HCT116 (cell line): ENCODE measurements around the gene TEX11. TPM values are rescaled to one million over a fixed set of nuclear protein-coding genes. Genes with fewer than 3 reads are reported as not detected.

Experiments used
- ATAC-seq: fragments of 200-7000 bp; cut with Tn5 transposase; 2 replicates; pipeline ENCODE4 v1.9.1; 2020; ENCODE audit warnings: mild to moderate bottlenecking, moderate library complexity
- Bru-seq: library from RNA; stranded (reverse); fragments of 400-500 nt; gene quantifications from one replicate; lab custom pipeline; 2021; lab: Mats Ljungman, UMichigan
- BruChase-seq, 2 experiments: library from RNA; stranded (reverse); fragments of 400-500 nt; gene quantifications; one replicate each; lab custom pipeline; 2021; lab: Mats Ljungman, UMichigan
- BruUV-seq: library from RNA; stranded (reverse); fragments of 400-500 nt; replicated peaks from 2 replicates; lab custom pipeline; 2021; lab: Mats Ljungman, UMichigan
- CTCF ChIA-PET: fragments of 300-600 bp; sonication (Branson Sonifier 250); formaldehyde crosslinking; loops from one replicate; lab custom pipeline; 2021; ENCODE audit warnings: antibody characterized with exemption; lab: Charles Lee
- POLR2A ChIA-PET: fragments of 300-600, 350-600 bp; sonication (Branson Sonifier 250); formaldehyde crosslinking; loops from one replicate; lab custom pipeline; 2021; ENCODE audit warnings: antibody characterized with exemption; lab: Charles Lee
- RAD21 ChIA-PET, 2 experiments: fragments of 300-600 bp; sonication (Branson Sonifier 250); formaldehyde crosslinking; loops; one replicate each; lab custom pipeline; 2023; ENCODE audit warnings: low total read pairs in 2 of 2; ENCODE audit not compliant: uncharacterized antibody in 2 of 2, unreplicated experiment in 2 of 2, low non-redundant PET in 1 of 2; lab: Charles Lee
- DNase-seq: peaks from one replicate; pipeline ENCODE4 v3.0.0-alpha.2; 2010; ENCODE audit warnings: low read depth, low spot score
- H2AFZ ChIP-seq: fragments of 200-600 bp; shearing (Covaris generic), sonication (generic); 2 replicates; pipeline ENCODE4 v1.6.1; 2017; ENCODE audit warnings: low read depth, mixed run types, mixed read lengths, antibody characterized with exemption, low read length; ENCODE audit not compliant: poor library complexity, severe bottlenecking
- H3K27ac ChIP-seq: 2 replicates; pipeline ENCODE4 v1.5.1; 2012; ENCODE audit warnings: low read depth, low read length
- H3K27me3 ChIP-seq: fragments of 200-600 bp; sonication (generic); 2 replicates; pipeline ENCODE4 v1.6.1; 2016; ENCODE audit warnings: mixed run types, low read length, mixed read lengths; ENCODE audit not compliant: insufficient read depth
- H3K36me3 ChIP-seq, 2 experiments: fragments of 200-500 bp in 1 of 2; fragments of 200-600 bp in 1 of 2; sonication (Bioruptor generic) in 1 of 2; sonication (generic) in 1 of 2; 2 replicates each; pipeline versions ENCODE4 v1.5.1 to v1.6.1; 2014 to 2016; ENCODE audit warnings: low read length in 2 of 2, inconsistent platforms in 1 of 2, mixed read lengths in 1 of 2, mixed run types in 1 of 2; ENCODE audit not compliant: insufficient read depth in 2 of 2, control insufficient read depth in 1 of 2
- H3K4me1 ChIP-seq, 2 experiments: fragments of 200-600 bp in 1 of 2; sonication (generic) in 1 of 2; 2 replicates each; pipeline versions ENCODE4 v1.5.1 to v1.6.1; 2012 to 2017; ENCODE audit warnings: low read length in 2 of 2, inconsistent platforms in 1 of 2, mild to moderate bottlenecking in 1 of 2, mixed read lengths in 1 of 2, mixed run types in 1 of 2, moderate library complexity in 1 of 2; ENCODE audit not compliant: insufficient read depth in 2 of 2, control insufficient read depth in 1 of 2
- H3K4me2 ChIP-seq: fragments of 200-600 bp; sonication (generic); 2 replicates; pipeline ENCODE4 v1.6.1; 2017; ENCODE audit warnings: mixed run types, low read length, mixed read lengths
- H3K4me3 ChIP-seq, 2 experiments: fragments of 200-600 bp in 1 of 2; sonication (generic) in 1 of 2; replicated peaks in 1 of 2; 2 replicates each; pipeline ENCODE4 v1.5.1; 2011 to 2016; ENCODE audit warnings: low read length in 2 of 2, control low read depth in 1 of 2, low read depth in 1 of 2, mild to moderate bottlenecking in 1 of 2, mixed read lengths in 1 of 2, mixed run types in 1 of 2
- H3K79me2 ChIP-seq: fragments of 200-600 bp; sonication (generic); 2 replicates; pipeline ENCODE4 v1.6.1; 2017; ENCODE audit warnings: mild to moderate bottlenecking, mixed run types, low read length, moderate library complexity, mixed read lengths; ENCODE audit not compliant: insufficient read depth
- H3K9ac ChIP-seq: fragments of 200-600 bp; sonication (generic); 2 replicates; pipeline ENCODE4 v1.6.1; 2016; ENCODE audit warnings: low read length, mixed read lengths
- H3K9me2 ChIP-seq: fragments of 200-600 bp; sonication (generic), shearing (Covaris generic); 2 replicates; pipeline ENCODE4 v1.6.1; 2017; ENCODE audit warnings: mixed run types, mild to moderate bottlenecking, moderate library complexity; ENCODE audit not compliant: insufficient read depth
- H3K9me3 ChIP-seq, 2 experiments: fragments of 200-500 bp in 1 of 2; fragments of 200-600 bp in 1 of 2; sonication (Bioruptor generic) in 1 of 2; sonication (generic) in 1 of 2; 2 replicates each; pipeline ENCODE4 v1.6.1; 2014 to 2017; ENCODE audit warnings: low read length in 2 of 2, mixed read lengths in 2 of 2, inconsistent platforms in 1 of 2, low read depth in 1 of 2, mild to moderate bottlenecking in 1 of 2, mixed run types in 1 of 2, moderate library complexity in 1 of 2; ENCODE audit not compliant: control insufficient read depth in 1 of 2, insufficient read depth in 1 of 2
- H4K20me1 ChIP-seq: fragments of 200-600 bp; sonication (generic), shearing (Covaris generic); 2 replicates; pipeline ENCODE4 v1.6.1; 2017; ENCODE audit warnings: mixed run types, mild to moderate bottlenecking, moderate library complexity; ENCODE audit not compliant: insufficient read depth
- CEBPB ChIP-seq: IDR thresholded peaks from 2 replicates; pipeline ENCODE4 v1.6.1; 2012; ENCODE audit warnings: low read depth
- CTCF ChIP-seq, 3 experiments: fragments of 200-600 bp in 1 of 3; sonication (generic) in 1 of 3; IDR thresholded peaks in 2 of 3; conservative IDR thresholded peaks in 1 of 3; 2 replicates each; pipeline ENCODE4 v1.5.1; 2012 to 2017; ENCODE audit warnings: low read depth in 2 of 3, low read length in 2 of 3, antibody characterized with exemption in 1 of 3, borderline replicate concordance in 1 of 3, control low read depth in 1 of 3, mild to moderate bottlenecking in 1 of 3, mixed read lengths in 1 of 3, mixed run types in 1 of 3, moderate library complexity in 1 of 3; ENCODE audit not compliant: insufficient read depth in 1 of 3
- EZH2phosphoT487 ChIP-seq: fragments of 200-600 bp; IDR thresholded peaks from 2 replicates; pipeline ENCODE4 v1.6.1; 2018; ENCODE audit warnings: antibody characterized with exemption, borderline replicate concordance
- JUND ChIP-seq: IDR thresholded peaks from 2 replicates; pipeline ENCODE4 v1.6.1; 2012
- RAD21 ChIP-seq: IDR thresholded peaks from 2 replicates; pipeline ENCODE4 v1.6.1; 2012; ENCODE audit warnings: low read depth, mild to moderate bottlenecking
- REST ChIP-seq: IDR thresholded peaks from 2 replicates; pipeline ENCODE4 v1.6.1; 2012; ENCODE audit warnings: low read depth
- SRF ChIP-seq: IDR thresholded peaks from 2 replicates; pipeline ENCODE4 v1.6.1; 2012; ENCODE audit warnings: low read depth
- TCF7L2 ChIP-seq: IDR thresholded peaks from 2 replicates; pipeline ENCODE4 v1.7.0; 2011; ENCODE audit warnings: borderline replicate concordance, inconsistent platforms; ENCODE audit not compliant: insufficient read depth, insufficient read length; ENCODE audit errors: extremely low read depth
- ZBTB33 ChIP-seq: IDR thresholded peaks from 2 replicates; pipeline ENCODE4 v1.6.1; 2011; ENCODE audit warnings: mild to moderate bottlenecking, low read length, moderate library complexity; ENCODE audit not compliant: insufficient replicate concordance; ENCODE audit errors: extremely low read depth
- intact Hi-C: fragments of 100-400 bp; cut with micrococcal nuclease; formaldehyde crosslinking; loops from 2 replicates; pipeline ENCODE4 v1.10.0; 2022
- long read RNA-seq: library from polyadenylated mRNA; unstranded; transcript quantifications from one replicate; pipeline ENCODE4 v2.0.0, GENCODE V29; 2021; ENCODE audit not compliant: unreplicated experiment
- polyA plus RNA-seq: library from polyadenylated mRNA; unstranded; fragments of >200 nt; gene quantifications from 2 replicates; pipeline ENCODE4 v1.2.1, GENCODE V29; 2012; ENCODE audit warnings: missing spikeins
- total RNA-seq: library from RNA; stranded (reverse); gene quantifications from one replicate; pipeline ENCODE4 v1.2.1, GENCODE V29; 2021; ENCODE audit not compliant: unreplicated experiment
- TF ChIP-seq, protein P1 (sequence below): IDR thresholded peaks from 2 replicates; pipeline ENCODE4 v1.6.1; 2012

TEX11 gene
- total RNA-seq (0.10 TPM), Bru-seq, nascent RNA (percentile 7 among the genes with signal in this experiment), BruChase-seq, experiment 1, labeled RNA remaining after a 6-hour chase (percentile 4 among the genes with signal in this experiment), BruChase-seq, experiment 2, labeled RNA remaining after a 2-hour chase (percentile 4 among the genes with signal in this experiment)
- 0.09 and 0.12 TPM in 2 replicates for polyA plus RNA-seq
- long read RNA-seq, result 0 reads

GRCh38 chrX:70908541-70908940, at the start of gene TEX11:
TSS of gene TEX11 (minus strand) at chrX:70908711. CDS start at chrX:70907789, 922 bp downstream.
- Histone ChIP-seq H3K27me3 (no peaks in the 10 kb centered on the region), H4K20me1 (no peaks in the 10 kb centered on the region), H3K36me3 (no peaks in the 10 kb centered on the region), H3K27ac (no peak within 1 kb of the TSS), H3K9ac (no peak within 1 kb of the TSS), H3K9me3 (no peaks in the 10 kb centered on the region), H3K9me2 (no peaks in the 10 kb centered on the region), H3K4me3 (no peak within 1 kb of the TSS), H3K4me2 (no peak within 1 kb of the TSS), H2AFZ (no peak within 1 kb of the TSS), H3K79me2 (no peaks in the 10 kb centered on the region), H3K4me1 (no peaks in the 10 kb centered on the region)
- ChIA-PET POLR2A (no interaction called here), RAD21 (no interaction called here), CTCF (no interaction called here)
- no peak for ATAC-seq
- no peak for DNase-seq
- TF ChIP-seq EZH2phosphoT487 (no peak), ZBTB33 (no peak), JUND (no peak), REST (no peak), CEBPB (no peak), SRF (no peak), TCF7L2 (no peak), RAD21 (no peak), CTCF (IDR thresholded peaks at IDR 0.05 in 2 of 3, conservative IDR thresholded peaks at IDR 0.05 in 1 of 3; ENCODE audit: borderline replicate concordance in 1 of 3, insufficient read depth in 1 of 3, low read depth in 2 of 3, low read length in 2 of 3) (no peak)
- TF ChIP-seq, protein P1, sequence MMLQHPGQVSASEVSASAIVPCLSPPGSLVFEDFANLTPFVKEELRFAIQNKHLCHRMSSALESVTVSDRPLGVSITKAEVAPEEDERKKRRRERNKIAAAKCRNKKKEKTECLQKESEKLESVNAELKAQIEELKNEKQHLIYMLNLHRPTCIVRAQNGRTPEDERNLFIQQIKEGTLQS, result no peak
- BruUV-seq, result no TSS peak
- intact Hi-C loops, result no loop called here
